GM18505 (cell line): Measurements from ENCODE around the gene RTN4RL1.

ENCODE experiments used
- ATAC-seq: cut with Tn5 transposase; IDR thresholded peaks from one replicate; pipeline ENCODE4 v1.9.1; 2021; ENCODE audit not compliant: unreplicated experiment
- POLR2A ChIP-seq: IDR thresholded peaks from 4 replicates; pipeline ENCODE4 v1.6.1; 2011; ENCODE audit warnings: borderline replicate concordance; ENCODE audit not compliant: insufficient read depth, insufficient read length; ENCODE audit errors: extremely low read depth

RTN4RL1 gene

GRCh38 chr17:2034157-2034556 is 9.0 kb upstream of the RTN4RL1 start:
- ATAC-seq = no peak
- TF ChIP-seq POLR2A = no peak

DNA sequence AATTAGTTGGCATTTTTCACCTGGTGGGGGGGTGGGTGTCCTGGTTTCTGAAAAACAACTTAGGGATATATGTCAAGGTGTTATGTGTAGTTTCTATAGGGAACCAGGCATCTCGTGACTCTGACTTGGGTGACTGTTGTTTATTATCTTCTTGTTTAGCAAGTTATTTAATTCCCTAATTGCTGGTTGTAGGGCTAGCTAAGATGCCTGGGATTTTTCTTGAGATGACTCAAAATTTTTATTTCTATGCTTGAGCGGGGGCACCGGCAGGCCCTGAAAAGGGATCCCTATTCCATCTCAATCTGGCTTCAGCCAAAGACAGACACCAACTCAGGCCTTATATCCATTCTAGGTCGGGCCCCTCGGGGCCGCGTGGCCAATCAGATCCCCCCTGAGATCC is 8.0 kb upstream of the RTN4RL1 start:
- no peak for TF ChIP-seq POLR2A
- no peak for ATAC-seq

DNA sequence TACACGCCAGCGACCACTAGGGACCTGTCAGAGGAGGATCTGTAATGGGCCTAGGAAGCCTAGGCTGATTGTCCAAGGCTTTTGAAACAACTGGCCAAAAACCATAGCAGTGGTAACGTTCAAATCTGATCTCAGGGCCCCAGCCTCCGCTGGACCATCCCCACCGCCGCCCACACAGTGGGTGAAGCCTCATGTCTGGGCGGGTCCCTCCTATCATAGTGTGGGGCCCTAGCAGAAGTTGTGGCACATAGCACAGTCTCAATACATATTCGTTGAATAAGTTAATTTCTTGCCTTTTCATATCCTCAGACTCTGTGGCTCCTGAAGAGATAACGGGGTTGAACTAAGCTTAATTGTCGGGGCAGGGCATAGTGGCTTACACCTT is 5.6 kb upstream of the RTN4RL1 start:
- ATAC-seq = no peak
- TF ChIP-seq POLR2A = no peak

GRCh38 chr17:2029911-2030778 is 5.0 kb upstream of the RTN4RL1 start, which contains the start of gene DPH1:
Gene DPH1 (plus strand): TSS chr17:2030153. CDS start chr17:2030170, 17 bp downstream.
- peak; percentile 60 for TF ChIP-seq POLR2A
- peak; percentile 59 for ATAC-seq

DNA sequence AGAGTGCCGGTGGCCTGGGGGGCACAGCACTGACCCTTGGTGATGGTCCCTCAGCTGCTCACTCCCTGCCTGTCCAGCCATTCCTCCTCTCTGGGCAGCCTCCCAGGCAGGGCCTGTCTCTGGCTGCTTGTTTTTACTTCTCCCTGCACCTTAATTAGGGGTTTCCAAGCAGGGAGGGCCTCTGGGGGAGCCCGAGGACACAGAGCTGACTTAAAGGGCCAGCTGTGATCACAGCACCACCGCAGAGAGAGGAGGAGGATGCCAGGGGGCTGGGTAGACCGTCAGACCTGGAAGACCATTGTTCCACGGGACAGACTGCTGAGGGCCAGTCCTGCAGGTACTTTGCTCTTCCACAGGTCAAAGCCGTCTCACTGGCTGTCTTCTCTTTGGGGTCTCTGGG is 3.6 kb upstream of the RTN4RL1 start:
- no peak for TF ChIP-seq POLR2A
- ATAC-seq = no peak

GRCh38 chr17:2028234-2028614 is 3.1 kb upstream of the RTN4RL1 start:
- no peak for TF ChIP-seq POLR2A
- ATAC-seq = no peak

GRCh38 chr17:2027528-2028233 is 2.5 kb upstream of the RTN4RL1 start:
- no peak for ATAC-seq
- no peak for TF ChIP-seq POLR2A

DNA sequence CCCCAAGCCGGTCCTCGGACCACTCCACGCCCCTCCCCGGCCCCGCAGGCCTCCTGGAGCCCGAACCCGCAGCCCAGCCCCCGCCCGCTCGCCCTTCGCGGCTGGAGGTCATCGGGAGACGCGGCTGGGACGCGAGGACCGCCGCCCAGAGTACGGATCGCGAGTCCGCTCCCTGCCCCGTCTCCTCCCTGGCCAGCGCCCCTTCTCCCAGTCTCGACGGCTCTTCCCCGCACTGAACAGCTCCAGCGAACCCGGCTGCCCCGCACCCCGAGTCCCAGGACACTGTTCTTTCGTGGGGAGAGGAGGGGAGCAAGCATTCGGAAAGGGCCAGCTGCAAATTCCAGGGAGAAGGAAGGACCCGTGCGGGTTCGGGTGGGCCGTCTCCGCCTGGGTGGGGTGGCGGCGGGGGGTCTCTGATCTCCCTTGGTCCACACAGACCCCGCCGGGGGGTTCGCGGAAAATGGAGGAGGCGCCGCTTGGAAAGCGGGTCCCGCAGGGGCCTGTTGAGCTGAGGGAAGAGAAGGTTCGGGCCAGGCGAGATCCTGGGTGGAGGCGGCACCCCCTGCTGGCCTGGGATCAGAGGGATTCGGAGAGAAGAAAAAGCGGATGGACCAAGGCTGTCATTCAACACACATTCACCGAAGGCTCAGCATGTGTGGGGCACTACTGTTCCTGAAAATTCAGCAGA is 632 bp upstream of the RTN4RL1 start:
- no peak for ATAC-seq
- TF ChIP-seq POLR2A = no peak

- no peak for ATAC-seq
- no peak for TF ChIP-seq POLR2A
Measured at GRCh38 chr17:2024572-2025219, 438 bp downstream of the RTN4RL1 start.

DNA sequence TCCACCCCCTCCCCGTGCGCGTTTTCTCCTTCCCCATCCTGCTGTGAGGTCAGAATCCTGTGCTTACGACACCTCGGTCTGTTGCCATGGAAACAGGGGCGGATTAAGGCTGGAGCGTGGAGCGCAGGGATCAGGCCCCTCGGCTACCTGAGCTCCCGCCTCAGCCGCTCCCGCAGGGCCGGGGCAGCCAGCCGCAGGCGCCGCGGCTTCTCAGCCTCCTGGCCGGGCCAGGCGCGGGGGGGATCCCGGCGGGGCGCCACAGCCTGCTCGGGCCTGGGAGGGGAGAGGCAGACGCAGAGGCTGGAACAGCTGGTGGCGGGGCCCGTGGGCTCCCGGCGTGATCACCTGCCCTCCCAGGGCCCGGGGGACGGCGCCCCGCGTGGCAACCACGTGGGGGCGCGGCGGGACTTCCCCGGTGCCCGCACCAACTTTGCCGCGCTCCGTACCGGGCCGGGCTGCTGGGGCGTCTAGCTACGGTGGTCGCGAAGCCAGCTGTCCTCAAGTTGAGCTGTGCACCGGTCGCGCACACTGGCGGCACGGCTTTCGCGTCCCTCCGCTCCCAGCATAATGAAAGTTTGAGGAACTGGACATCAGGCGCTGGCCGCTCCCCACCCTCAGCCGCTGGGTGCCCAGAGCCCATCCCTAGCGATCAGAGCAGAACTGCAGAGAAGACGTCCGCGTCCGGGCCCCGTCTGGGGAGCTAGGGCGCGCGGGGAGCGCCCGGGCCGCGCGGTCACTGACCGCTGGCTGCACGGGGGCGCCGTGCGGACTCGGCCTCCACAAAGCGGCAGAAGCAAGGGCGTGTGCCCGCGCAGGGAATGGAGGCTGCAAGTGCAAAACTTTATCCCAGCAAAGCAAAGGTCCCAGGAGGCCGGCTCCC is 1.2 kb downstream of the RTN4RL1 start:
- no peak for ATAC-seq

DNA sequence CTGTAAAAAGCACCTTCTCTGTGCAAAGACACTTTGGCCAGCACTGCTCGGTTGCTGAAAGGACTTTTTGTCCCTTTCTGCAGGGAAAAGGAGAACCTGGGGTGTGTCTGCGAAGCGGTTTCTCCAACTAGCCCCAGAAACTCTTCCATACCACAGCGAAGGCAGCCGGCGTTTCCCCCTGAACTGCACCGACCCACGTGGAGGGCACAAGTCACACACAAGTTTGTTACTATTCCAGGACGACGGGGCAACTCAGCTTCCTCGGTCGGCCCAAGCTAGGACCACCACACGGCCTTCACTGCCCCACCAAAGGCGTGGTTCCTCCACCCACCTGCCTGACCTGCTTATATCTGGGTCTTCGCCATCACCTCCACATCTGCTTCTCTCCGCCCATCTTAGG is 1.9 kb downstream of the RTN4RL1 start:
- no peak for TF ChIP-seq POLR2A
- ATAC-seq = no peak

More for the DNA sequence above, 1.2 kb downstream of the RTN4RL1 start:
- TF ChIP-seq POLR2A = no peak

DNA sequence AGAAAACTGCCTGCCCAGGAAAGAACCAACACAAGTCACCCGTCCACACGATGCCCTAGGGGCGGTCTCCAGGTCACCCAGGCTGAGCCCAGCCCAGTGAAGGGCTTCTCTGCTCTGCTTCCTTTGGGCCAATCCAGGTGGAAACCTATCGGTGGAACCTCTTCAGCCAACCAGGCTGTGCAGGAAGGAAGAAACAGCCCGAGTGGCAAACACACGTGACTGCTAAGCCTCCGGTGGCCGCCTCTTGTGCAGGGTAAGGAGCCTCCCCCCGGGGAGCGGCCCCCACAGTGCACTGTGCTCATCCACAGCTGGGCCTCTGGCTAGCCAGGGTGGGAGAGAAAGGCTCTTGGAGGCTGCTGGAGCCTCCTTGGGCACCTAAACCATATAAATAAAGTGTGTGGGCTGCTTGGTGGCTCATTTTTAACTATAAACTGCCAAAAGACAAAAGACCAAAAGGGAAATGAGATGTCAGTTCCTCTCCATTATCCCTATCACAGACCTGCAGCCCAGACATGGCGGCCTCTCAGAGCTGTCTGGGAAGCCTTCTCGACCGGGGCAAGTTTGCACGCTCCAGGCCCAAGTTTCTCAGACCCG is 2.4 kb downstream of the RTN4RL1 start:
- ATAC-seq = no peak
- no peak for TF ChIP-seq POLR2A

- TF ChIP-seq POLR2A = no peak
- no peak for ATAC-seq
Measured at GRCh38 chr17:2020721-2021120, 4.4 kb downstream of the RTN4RL1 start.

DNA sequence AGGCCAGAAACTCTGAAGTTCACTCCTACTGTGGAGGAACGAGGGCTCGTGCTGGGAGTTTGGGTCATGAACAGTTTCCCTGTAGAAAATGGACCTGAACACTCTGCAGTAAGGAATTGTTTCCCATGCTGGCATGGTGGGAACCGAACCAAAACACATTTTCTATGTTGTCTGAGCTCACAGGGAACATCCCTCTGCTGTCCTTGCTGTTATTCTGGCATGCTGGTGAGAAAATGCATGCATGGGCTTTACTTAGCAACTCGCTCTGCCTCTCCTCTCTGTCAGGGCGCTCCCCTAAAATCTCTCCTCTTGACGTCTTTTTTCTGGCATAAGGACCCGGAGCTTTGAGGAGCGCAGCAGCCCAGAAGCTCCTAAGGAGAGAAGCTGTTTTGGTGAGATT is 5.4 kb downstream of the RTN4RL1 start:
- no peak for ATAC-seq
- TF ChIP-seq POLR2A = no peak
